SK-N-SH (cell line): ENCODE data around the gene SDSL. TPM values are rescaled to one million over a fixed set of nuclear protein-coding genes. Genes with fewer than 3 reads are reported as not detected.

Experiments
- CTCF ChIA-PET: fragments of 300-600, 350-600 bp; formaldehyde crosslinking; extraction: SDS; loops from one replicate; lab custom pipeline; 2021; lab: Yijun Ruan, JAX
- POLR2A ChIA-PET: fragments of 350-600 bp; sonication (Branson Sonifier 250); formaldehyde crosslinking; extraction: SDS; loops from one replicate; lab custom pipeline; 2020; ENCODE audit warnings: antibody characterized with exemption, inconsistent platforms; lab: Yijun Ruan, JAX
- DNase-seq: peaks from one replicate; pipeline ENCODE4 v3.0.0; 2012
- H2AFZ ChIP-seq: fragments of 200-600 bp; sonication (generic); 2 replicates; pipeline ENCODE4 v1.8.1; 2016; ENCODE audit warnings: antibody characterized with exemption, mild to moderate bottlenecking, low read depth
- H3F3A ChIP-seq: fragments of 200-600 bp; sonication (generic); replicated peaks from 2 replicates; pipeline ENCODE3; 2016; ENCODE audit warnings: antibody characterized with exemption, mild to moderate bottlenecking; ENCODE audit not compliant: insufficient read depth
- H3K27ac ChIP-seq, 2 experiments: fragments of 200-500 bp in 1 of 2; fragments of 200-600 bp in 1 of 2; sonication (Bioruptor generic) in 1 of 2; sonication (generic), shearing (Covaris generic) in 1 of 2; 2 replicates each; pipeline versions ENCODE4 v1.5.1 to v1.6.1; 2014 to 2016; ENCODE audit warnings: low read depth in 2 of 2, inconsistent platforms in 1 of 2, low read length in 1 of 2, mild to moderate bottlenecking in 1 of 2, mixed read lengths in 1 of 2
- H3K27me3 ChIP-seq: fragments of 200-600 bp; sonication (generic), shearing (Covaris generic); 2 replicates; pipeline ENCODE4 v1.6.1; 2016; ENCODE audit warnings: mixed run types; ENCODE audit not compliant: insufficient read depth
- H3K36me3 ChIP-seq, 2 experiments: fragments of 200-500 bp in 1 of 2; fragments of 200-600 bp in 1 of 2; sonication (Bioruptor generic) in 1 of 2; sonication (generic) in 1 of 2; replicated peaks in 1 of 2; 2 replicates each; pipeline versions ENCODE3 to v1.5.1; 2014 to 2016; ENCODE audit warnings: low read length in 1 of 2, mild to moderate bottlenecking in 1 of 2; ENCODE audit not compliant: insufficient read depth in 2 of 2, control insufficient read depth in 1 of 2
- H3K4me1 ChIP-seq, 2 experiments: fragments of 200-500 bp in 1 of 2; fragments of 200-600 bp in 1 of 2; sonication (Bioruptor generic) in 1 of 2; sonication (generic), shearing (Covaris generic) in 1 of 2; 2 replicates each; pipeline versions ENCODE4 v1.5.1 to v1.6.1; 2014 to 2016; ENCODE audit warnings: low read depth in 1 of 2, low read length in 1 of 2, mixed run types in 1 of 2; ENCODE audit not compliant: insufficient read depth in 2 of 2, control insufficient read depth in 1 of 2
- H3K4me2 ChIP-seq: fragments of 200-600 bp; sonication (generic), shearing (Covaris generic); 2 replicates; pipeline ENCODE4 v1.6.1; 2017; ENCODE audit warnings: mixed run types
- H3K4me3 ChIP-seq, 2 experiments: fragments of 200-500 bp in 1 of 2; fragments of 200-600 bp in 1 of 2; sonication (Bioruptor generic) in 1 of 2; sonication (generic), shearing (Covaris generic) in 1 of 2; 2 replicates each; pipeline versions ENCODE4 v1.5.1 to v1.8.1; 2014 to 2016; ENCODE audit warnings: low read depth in 2 of 2, inconsistent platforms in 1 of 2, low read length in 1 of 2, mild to moderate bottlenecking in 1 of 2, mixed read lengths in 1 of 2, moderate library complexity in 1 of 2
- H3K79me2 ChIP-seq: fragments of 200-600 bp; sonication (generic); 2 replicates; pipeline ENCODE4 v1.8.1; 2017; ENCODE audit warnings: mild to moderate bottlenecking; ENCODE audit not compliant: insufficient read depth
- H3K9ac ChIP-seq: fragments of 200-600 bp; sonication (generic); 2 replicates; pipeline ENCODE4 v1.6.1; 2017; ENCODE audit warnings: mixed run types
- H3K9me2 ChIP-seq: fragments of 200-600 bp; sonication (generic); 2 replicates; pipeline ENCODE4 v1.6.1; 2017; ENCODE audit warnings: mixed run types
- H3K9me3 ChIP-seq: fragments of 200-600 bp; sonication (generic); 2 replicates; pipeline ENCODE4 v1.6.1; 2017; ENCODE audit warnings: mixed run types, mild to moderate bottlenecking, moderate library complexity
- H4K20me1 ChIP-seq: fragments of 200-600 bp; sonication (generic); 2 replicates; pipeline ENCODE4 v1.6.1; 2017; ENCODE audit warnings: mild to moderate bottlenecking, mixed run types; ENCODE audit not compliant: insufficient read depth
- CHD2 ChIP-seq: fragments of 150-350 bp; IDR thresholded peaks from 2 replicates; pipeline ENCODE4 v1.6.1; 2018; ENCODE audit warnings: low read length; ENCODE audit not compliant: partially characterized antibody
- ELF1 ChIP-seq: IDR thresholded peaks from 2 replicates; pipeline ENCODE4 v1.4.0; 2012
- FOSL2 ChIP-seq: IDR thresholded peaks from 2 replicates; pipeline ENCODE4 v1.4.0; 2012; ENCODE audit warnings: low read depth, mild to moderate bottlenecking, moderate library complexity, borderline replicate concordance
- GABPA ChIP-seq: IDR thresholded peaks from 2 replicates; pipeline ENCODE4 v1.4.0; 2012; ENCODE audit warnings: low read depth, mild to moderate bottlenecking
- IRF3 ChIP-seq: fragments of 150-350 bp; IDR thresholded peaks from 2 replicates; pipeline ENCODE4 v1.6.1; 2016; ENCODE audit warnings: mild to moderate bottlenecking, low read depth, low read length
- JUND ChIP-seq: IDR thresholded peaks from 2 replicates; pipeline ENCODE4 v1.4.0; 2012
- MAX ChIP-seq: IDR thresholded peaks from 2 replicates; pipeline ENCODE4 v1.4.0; 2012; ENCODE audit warnings: low read depth
- MXI1 ChIP-seq: IDR thresholded peaks from 2 replicates; pipeline ENCODE4 v1.6.1; 2012; ENCODE audit warnings: mild to moderate bottlenecking, low read depth, low read length, improper control_type of control experiment
- NFIC ChIP-seq: IDR thresholded peaks from 2 replicates; pipeline ENCODE4 v1.4.0; 2012; ENCODE audit warnings: borderline replicate concordance
- PBX3 ChIP-seq: IDR thresholded peaks from 2 replicates; pipeline ENCODE4; 2012
- POLR2AphosphoS5 ChIP-seq: IDR thresholded peaks from 2 replicates; pipeline ENCODE4 v1.6.1; 2012; ENCODE audit warnings: low read depth, low read length
- RCOR1 ChIP-seq: fragments of 150-350 bp; IDR thresholded peaks from 2 replicates; pipeline ENCODE4 v1.6.1; 2017; ENCODE audit warnings: antibody characterized with exemption, low read length
- REST ChIP-seq: IDR thresholded peaks from 2 replicates; pipeline ENCODE4 v1.6.1; 2012; ENCODE audit warnings: mild to moderate bottlenecking, low read depth, low read length, moderate library complexity
- RFX5 ChIP-seq: IDR thresholded peaks from 2 replicates; pipeline ENCODE4 v1.6.1; 2012; ENCODE audit warnings: mild to moderate bottlenecking, improper control_type of control experiment, low read length
- RXRA ChIP-seq: IDR thresholded peaks from 2 replicates; pipeline ENCODE4 v1.4.0; 2012; ENCODE audit warnings: low read depth, mild to moderate bottlenecking, borderline replicate concordance
- SIN3A ChIP-seq: IDR thresholded peaks from 2 replicates; pipeline ENCODE4 v1.6.1; 2012; ENCODE audit warnings: low read depth, mild to moderate bottlenecking, low read length, moderate library complexity, borderline replicate concordance
- SMC3 ChIP-seq: IDR thresholded peaks from 2 replicates; pipeline ENCODE4 v1.6.1; 2012; ENCODE audit warnings: low read depth, low read length, improper control_type of control experiment
- TAF1 ChIP-seq: IDR thresholded peaks from 2 replicates; pipeline ENCODE4 v1.6.1; 2012; ENCODE audit warnings: low read depth, mild to moderate bottlenecking, low read length, moderate library complexity, borderline replicate concordance
- TCF12 ChIP-seq: IDR thresholded peaks from 2 replicates; pipeline ENCODE4 v1.4.0; 2012
- YY1 ChIP-seq: IDR thresholded peaks from 2 replicates; pipeline ENCODE4 v1.4.0; 2012; ENCODE audit warnings: low read depth, mild to moderate bottlenecking
- ZBTB33 ChIP-seq: IDR thresholded peaks from 2 replicates; pipeline ENCODE4 v1.4.0; 2012; ENCODE audit warnings: low read depth, borderline replicate concordance
- WGBS: methylation state at CpG from one replicate; pipeline ENCODE4 v1.1.6; 2017; ENCODE audit warnings: low lambda C conversion rate; 5-methylcytosine and 5-hydroxymethylcytosine counted together
- polyA plus RNA-seq, 3 experiments: library from polyadenylated mRNA; depleted of rRNA; stranded (reverse); fragments of >200 nt; gene quantifications; 2 replicates each; pipeline ENCODE4 v1.2.3, GENCODE V29; 2012

The SDSL gene
- 32.4 and 33.7 TPM in 2 replicates for polyA plus RNA-seq (2012; rRNA removed)
- polyA plus RNA-seq (2012; cell fraction: cytosol; rRNA removed): 16.7 and 24.6 TPM in 2 replicates
- polyA plus RNA-seq (2012; cell fraction: nucleus; rRNA removed): 28.1 and 36.0 TPM in 2 replicates

- ChIA-PET POLR2A (interaction anchor here (0.5 to 1.5 kb wide), 3 partner anchors 24 to 87 kb away, joined by 3 to 4 read pairs (median 3); partner anchors contain the start of gene SLC8B1), CTCF (interaction anchor here (0.6 to 4.7 kb wide), 3 partner anchors 102 to 226 kb away, joined by 3 to 42 read pairs (median 3); partner anchors contain the start of gene TPCN1)
- Histone ChIP-seq H3K4me1 (peaks cover 0 to 5% of the 10 kb centered on the region in 2 experiments; a peak in 1 of 4 replicates), H3K4me2 (peak within 1 kb of the TSS; percentile 98), H3K79me2 (peaks cover 10% of the 10 kb centered on the region), H3K9me3 (no peaks in the 10 kb centered on the region), H3K9me2 (no peaks in the 10 kb centered on the region), H3K4me3 (peak within 1 kb of the TSS; percentile 54 to 73), H3K27ac (peak within 1 kb of the TSS; percentile 64 to 67), H4K20me1 (no peaks in the 10 kb centered on the region), H3F3A (no peaks in the 10 kb centered on the region), H3K36me3 (no peaks in the 10 kb centered on the region), H2AFZ (peak within 1 kb of the TSS; percentile 84), H3K9ac (peak within 1 kb of the TSS; percentile 90), H3K27me3 (no peaks in the 10 kb centered on the region)
- DNase-seq: peak; percentile 75
- TF ChIP-seq RFX5 (no peak), NFIC (peak; percentile 69), FOSL2 (peak; percentile 77), PBX3 (peak; percentile 91), IRF3 (no peak), REST (peak; percentile 86), MAX (peak; percentile 90), ZBTB33 (no peak), JUND (peak; percentile 73), YY1 (peak; percentile 42; the same call in 1 of the 2 replicates), TAF1 (peak; percentile 86), CHD2 (peak; percentile 21), POLR2AphosphoS5 (peak; percentile 96), MXI1 (peak; percentile 76), GABPA (peak; percentile 69), SIN3A (peak; percentile 79), TCF12 (peak; percentile 40; the same call in 1 of the 2 replicates), RCOR1 (no peak), ELF1 (peak; percentile 84), RXRA (no peak), SMC3 (no peak)
- 10% methylated on average over 13 of the region's 13 CpGs for WGBS
These were observed at the start of gene SDSL for GRCh38 chr12:113422030-113422885. SDSL (plus strand) TSS chr12:113422380; CDS start chr12:113427983, 5,603 bp downstream.
